OCI-LY7 (cell line): ENCODE measurements around the gene KDSR. TPM values are rescaled to one million over a fixed set of nuclear protein-coding genes. Genes with fewer than 3 reads are reported as not detected.

Source experiments
- BruUV-seq: library from RNA; stranded (reverse); fragments of 400-500 nt; replicated peaks from 2 replicates; lab custom pipeline; 2021; lab: Mats Ljungman, UMichigan
- CTCF ChIA-PET: fragments of 300-600 bp; sonication (Branson Sonifier 250); formaldehyde crosslinking; loops from one replicate; lab custom pipeline; 2022; ENCODE audit warnings: antibody characterized with exemption; ENCODE audit not compliant: unreplicated experiment; lab: Charles Lee
- POLR2A ChIA-PET: fragments of 300-600 bp; sonication (Branson Sonifier 250); formaldehyde crosslinking; loops from one replicate; lab custom pipeline; 2022; ENCODE audit warnings: antibody characterized with exemption; lab: Charles Lee
- DNase-seq: peaks from one replicate; pipeline ENCODE4 v3.0.0-alpha.2; 2015; ENCODE audit warnings: low spot score
- H2AFZ ChIP-seq: fragments of 200-600 bp; sonication (generic), shearing (Covaris generic); 2 replicates; pipeline ENCODE4 v1.6.1; 2014; ENCODE audit warnings: mild to moderate bottlenecking, antibody characterized with exemption, low read length, moderate library complexity
- H3K27ac ChIP-seq: fragments of 200-600 bp; sonication (generic); 2 replicates; pipeline ENCODE4 v1.5.1; 2014; ENCODE audit warnings: mixed run types, low read depth, mild to moderate bottlenecking, moderate library complexity, low read length, inconsistent platforms; ENCODE audit not compliant: poor library complexity, severe bottlenecking
- H3K36me3 ChIP-seq: fragments of 200-600 bp; sonication (generic); 2 replicates; pipeline ENCODE4 v1.6.1; 2014; ENCODE audit warnings: mild to moderate bottlenecking, antibody characterized with exemption, low read length, moderate library complexity, mixed read lengths; ENCODE audit not compliant: insufficient read depth
- H3K4me1 ChIP-seq: fragments of 200-600 bp; sonication (generic); 2 replicates; pipeline ENCODE4 v1.5.1; 2014; ENCODE audit warnings: mild to moderate bottlenecking, low read length; ENCODE audit not compliant: insufficient read depth, poor library complexity, severe bottlenecking
- H3K4me2 ChIP-seq: fragments of 200-600 bp; sonication (generic); 2 replicates; pipeline ENCODE4 v1.6.1; 2014; ENCODE audit warnings: mild to moderate bottlenecking, low read length
- H3K4me3 ChIP-seq: fragments of 200-600 bp; sonication (generic); 2 replicates; pipeline ENCODE4 v1.5.1; 2014; ENCODE audit warnings: mild to moderate bottlenecking, low read depth, low read length; ENCODE audit not compliant: poor library complexity, severe bottlenecking
- H3K79me2 ChIP-seq: fragments of 200-600 bp; sonication (generic); 2 replicates; pipeline ENCODE4 v1.6.1; 2016; ENCODE audit warnings: low read depth, mild to moderate bottlenecking, low read length, moderate library complexity, mixed read lengths; ENCODE audit not compliant: insufficient read depth
- H3K9me2 ChIP-seq: fragments of 200-600 bp; sonication (generic); 2 replicates; pipeline ENCODE4 v1.6.1; 2016; ENCODE audit warnings: mild to moderate bottlenecking, low read length, mixed read lengths; ENCODE audit not compliant: insufficient read depth
- H3K9me3 ChIP-seq: fragments of 200-600 bp; sonication (generic); 2 replicates; pipeline ENCODE4 v1.6.1; 2014; ENCODE audit warnings: mild to moderate bottlenecking, mixed run types, low read length, mixed read lengths
- H4K20me1 ChIP-seq: fragments of 200-600 bp; sonication (generic); 2 replicates; pipeline ENCODE4 v1.6.1; 2014; ENCODE audit warnings: mild to moderate bottlenecking, antibody characterized with exemption, low read length, moderate library complexity, mixed read lengths; ENCODE audit not compliant: insufficient read depth
- EZH2phosphoT487 ChIP-seq: fragments of 200-600 bp; sonication (generic); IDR thresholded peaks from 2 replicates; pipeline ENCODE4 v1.6.1; 2018; ENCODE audit warnings: low read depth, borderline replicate concordance, mild to moderate bottlenecking, mixed run types, antibody characterized with exemption, low read length, moderate library complexity, mixed read lengths
- intact Hi-C: fragments of 100-400 bp; cut with micrococcal nuclease; formaldehyde crosslinking; loops from one replicate; pipeline ENCODE4 v1.10.0; 2022; ENCODE audit not compliant: unreplicated experiment
- total RNA-seq, 2 experiments: library from RNA; depleted of rRNA in 1 of 2; stranded (reverse); fragments of >200 nt in 1 of 2; shearing (Covaris generic) in 1 of 2; gene quantifications; 2 replicates each; pipeline ENCODE4 v1.2.3, GENCODE V29; 2014 to 2022
- TF ChIP-seq, protein P1 (sequence below): fragments of 200-600 bp; sonication (generic); conservative IDR thresholded peaks from 2 replicates; pipeline ENCODE4 v1.5.1; 2014; ENCODE audit warnings: mild to moderate bottlenecking, antibody characterized with exemption, low read length, moderate library complexity, mixed read lengths

KDSR gene
- total RNA-seq, 2 experiments from 2014 or later: 6.5 to 13.4 TPM

DNA sequence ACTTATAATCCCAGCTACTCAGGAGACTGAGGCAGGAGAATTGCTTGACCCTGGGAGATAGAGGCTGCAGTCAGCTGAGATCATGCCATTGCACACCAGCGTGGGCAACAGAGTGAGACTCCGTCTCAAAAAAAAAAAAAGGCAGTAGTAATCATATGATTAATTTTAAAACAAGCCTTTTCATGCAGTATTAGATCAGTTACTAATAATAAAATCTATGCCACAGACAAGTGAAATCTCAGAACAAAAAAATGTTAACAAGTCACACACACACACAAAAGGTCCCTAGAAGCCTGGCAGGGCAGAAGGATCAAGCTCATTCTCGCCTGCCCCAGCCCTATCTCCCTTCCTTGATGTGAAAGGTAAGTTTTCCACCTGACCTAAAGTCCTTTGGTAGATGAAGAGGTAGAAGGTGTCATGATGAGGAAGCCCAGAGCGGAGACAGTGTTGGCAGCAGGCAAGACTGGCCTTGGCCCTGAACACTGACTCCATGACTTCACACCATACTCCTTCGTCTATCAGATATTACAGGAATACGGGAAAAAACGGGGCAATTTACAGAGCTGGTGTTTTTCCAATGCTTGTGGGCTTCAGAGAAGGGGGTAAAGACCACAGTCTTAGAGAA is 10.6 kb downstream of the KDSR start:
- no peak overlapping the region for H3K4me3 ChIP-seq
- no peak for DNase-seq
- ChIA-PET POLR2A (interaction anchor here (0.6 to 0.7 kb wide), 2 partner anchors 9 to 332 kb away, joined by 3 read pairs; no protein-coding TSS in a partner anchor), CTCF (no interaction called here)
- no peaks in the 10 kb centered on the region for H3K9me2 ChIP-seq
- no TSS peak for BruUV-seq
- no peaks in the 10 kb centered on the region for H3K9me3 ChIP-seq
- no peaks in the 10 kb centered on the region for H3K4me1 ChIP-seq
- H3K36me3 ChIP-seq: peaks cover 17% of the 10 kb centered on the region
- no peaks in the 10 kb centered on the region for H3K79me2 ChIP-seq
- no peak overlapping the region for H3K27ac ChIP-seq
- TF ChIP-seq, protein P1, sequence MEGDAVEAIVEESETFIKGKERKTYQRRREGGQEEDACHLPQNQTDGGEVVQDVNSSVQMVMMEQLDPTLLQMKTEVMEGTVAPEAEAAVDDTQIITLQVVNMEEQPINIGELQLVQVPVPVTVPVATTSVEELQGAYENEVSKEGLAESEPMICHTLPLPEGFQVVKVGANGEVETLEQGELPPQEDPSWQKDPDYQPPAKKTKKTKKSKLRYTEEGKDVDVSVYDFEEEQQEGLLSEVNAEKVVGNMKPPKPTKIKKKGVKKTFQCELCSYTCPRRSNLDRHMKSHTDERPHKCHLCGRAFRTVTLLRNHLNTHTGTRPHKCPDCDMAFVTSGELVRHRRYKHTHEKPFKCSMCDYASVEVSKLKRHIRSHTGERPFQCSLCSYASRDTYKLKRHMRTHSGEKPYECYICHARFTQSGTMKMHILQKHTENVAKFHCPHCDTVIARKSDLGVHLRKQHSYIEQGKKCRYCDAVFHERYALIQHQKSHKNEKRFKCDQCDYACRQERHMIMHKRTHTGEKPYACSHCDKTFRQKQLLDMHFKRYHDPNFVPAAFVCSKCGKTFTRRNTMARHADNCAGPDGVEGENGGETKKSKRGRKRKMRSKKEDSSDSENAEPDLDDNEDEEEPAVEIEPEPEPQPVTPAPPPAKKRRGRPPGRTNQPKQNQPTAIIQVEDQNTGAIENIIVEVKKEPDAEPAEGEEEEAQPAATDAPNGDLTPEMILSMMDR: no peak
- no peak for TF ChIP-seq EZH2phosphoT487
- intact Hi-C loops: no loop called here
- H4K20me1 ChIP-seq: no peaks in the 10 kb centered on the region
- no peak overlapping the region for H2AFZ ChIP-seq
- H3K4me2 ChIP-seq: no peak overlapping the region

DNA sequence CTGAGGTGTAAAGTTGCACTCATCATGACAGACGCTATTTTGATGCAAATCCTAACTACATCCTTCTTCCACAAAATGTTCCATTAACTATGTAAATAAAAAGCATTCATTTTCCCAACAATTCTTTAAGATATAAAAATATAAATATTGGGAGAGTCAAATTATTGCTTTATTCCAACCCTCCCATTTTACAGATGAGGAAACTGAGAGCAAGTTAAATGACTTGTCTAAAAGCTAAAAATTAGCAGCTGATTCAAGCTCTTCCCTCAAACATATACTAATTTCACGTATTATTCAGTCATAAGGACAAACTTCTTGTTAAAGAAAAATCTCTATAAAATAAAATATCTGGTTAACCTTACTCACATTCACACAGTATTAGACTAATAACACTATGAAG is 16.8 kb downstream of the KDSR start:
- TF ChIP-seq, protein P1: no peak
- no peak for TF ChIP-seq EZH2phosphoT487
- no peak overlapping the region for H3K27ac ChIP-seq
- H3K4me2 ChIP-seq: no peak overlapping the region
- DNase-seq: no peak
- H3K79me2 ChIP-seq: no peaks in the 10 kb centered on the region
- H3K4me3 ChIP-seq: no peak overlapping the region
- intact Hi-C loops: no loop called here
- H2AFZ ChIP-seq: no peak overlapping the region
- ChIA-PET CTCF (no interaction called here), POLR2A (interaction anchor here (0.6 kb wide), 1 partner anchor 88 kb away, joined by 3 read pairs; no protein-coding TSS in a partner anchor)
- H3K9me2 ChIP-seq: no peaks in the 10 kb centered on the region
- no peaks in the 10 kb centered on the region for H4K20me1 ChIP-seq
- H3K36me3 ChIP-seq: peaks cover 14% of the 10 kb centered on the region
- BruUV-seq: no TSS peak
- no peaks in the 10 kb centered on the region for H3K9me3 ChIP-seq
- H3K4me1 ChIP-seq: peaks cover 5% of the 10 kb centered on the region

GRCh38 chr18:63348508-63349136 is 18.4 kb downstream of the KDSR start:
- peaks cover 5% of the 10 kb centered on the region for H3K4me1 ChIP-seq
- H3K9me3 ChIP-seq: no peaks in the 10 kb centered on the region
- no peak overlapping the region for H2AFZ ChIP-seq
- TF ChIP-seq EZH2phosphoT487: no peak
- TF ChIP-seq, protein P1: no peak
- H3K4me2 ChIP-seq: peak overlapping the region; percentile 29; the same call in 1 of the 2 replicates
- no TSS peak for BruUV-seq
- DNase-seq: peak; percentile 1
- H3K36me3 ChIP-seq: peaks cover 7% of the 10 kb centered on the region
- H3K79me2 ChIP-seq: no peaks in the 10 kb centered on the region
- H3K27ac ChIP-seq: no peak overlapping the region
- no peaks in the 10 kb centered on the region for H3K9me2 ChIP-seq
- ChIA-PET POLR2A (no interaction called here), CTCF (no interaction called here)
- no peaks in the 10 kb centered on the region for H4K20me1 ChIP-seq
- H3K4me3 ChIP-seq: no peak overlapping the region
- intact Hi-C loops: no loop called here
